GM10847 (cell line): ENCODE data around the gene ATL3.

Source experiments
- POLR2A ChIP-seq: IDR thresholded peaks from 2 replicates; pipeline ENCODE4 v1.6.1; 2011; ENCODE audit not compliant: insufficient read length; ENCODE audit errors: extremely low read depth

ATL3 gene

DNA sequence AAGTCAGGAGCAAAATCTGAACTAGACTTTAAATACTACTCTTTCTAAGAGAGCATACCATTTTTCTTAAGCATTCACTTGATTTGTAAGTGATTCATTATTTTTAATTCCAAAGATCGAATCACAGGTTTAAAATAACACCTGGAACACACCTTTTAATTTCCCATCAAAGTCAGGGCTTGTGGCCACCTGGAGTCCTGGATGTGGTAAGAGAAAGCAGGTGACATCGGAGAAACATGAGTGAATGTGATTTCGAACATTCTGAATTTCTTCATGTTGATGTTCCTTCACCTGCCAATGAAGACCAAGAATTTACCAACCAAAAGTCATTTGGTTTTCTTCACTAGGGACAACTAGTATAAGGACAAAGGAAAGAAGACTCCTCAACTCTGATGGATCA, 28.0 kb downstream of the ATL3 start:
- no peak for TF ChIP-seq POLR2A

DNA sequence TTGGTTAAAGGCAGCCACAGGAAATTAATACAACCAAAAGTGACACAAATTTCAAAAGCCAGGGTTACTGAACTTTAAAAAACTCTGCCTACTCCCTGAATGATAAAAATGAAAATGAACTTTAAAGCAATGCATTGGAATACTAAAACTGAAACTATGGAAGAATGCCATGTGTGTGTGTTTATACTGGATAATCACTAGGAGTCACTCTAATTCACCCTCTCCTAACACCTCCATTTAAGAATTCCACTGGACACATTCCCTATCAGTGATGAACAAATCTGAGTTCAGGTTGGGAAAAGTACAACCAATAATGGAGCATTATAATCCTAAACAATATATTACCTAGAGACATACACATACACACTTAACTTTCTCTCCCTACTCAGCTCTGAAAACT, 29.4 kb downstream of the ATL3 start:
- no peak for TF ChIP-seq POLR2A

DNA sequence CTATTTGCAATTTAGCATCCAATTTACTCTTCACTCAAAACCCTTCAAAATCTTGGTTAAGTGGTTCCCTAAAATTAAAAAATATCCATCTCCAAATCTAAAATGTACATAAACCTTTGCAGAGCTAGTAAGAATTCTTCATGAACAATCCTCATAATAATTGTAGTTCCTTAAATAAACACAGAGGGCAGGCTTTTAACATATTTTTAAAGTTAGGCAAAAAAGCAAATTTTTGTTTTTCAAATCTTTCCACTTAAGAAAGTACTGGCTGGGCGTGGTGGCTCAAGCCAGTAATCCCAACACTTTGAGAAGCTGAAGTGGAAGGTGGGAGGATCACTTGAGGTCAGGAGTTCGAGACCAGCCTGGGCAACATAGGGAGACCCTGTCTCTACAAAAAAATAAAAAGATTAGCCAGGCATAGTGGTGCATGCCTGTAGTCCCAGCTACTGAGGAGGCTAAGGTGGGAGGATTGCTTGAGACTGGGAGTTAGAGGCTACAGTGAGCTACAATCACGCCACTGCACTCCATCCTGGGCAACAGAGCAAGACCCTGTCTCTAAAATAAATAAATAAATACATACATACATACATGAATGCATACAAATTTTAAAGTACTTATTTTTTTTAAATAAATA, 31.9 kb downstream of the ATL3 start:
- TF ChIP-seq POLR2A: no peak

DNA sequence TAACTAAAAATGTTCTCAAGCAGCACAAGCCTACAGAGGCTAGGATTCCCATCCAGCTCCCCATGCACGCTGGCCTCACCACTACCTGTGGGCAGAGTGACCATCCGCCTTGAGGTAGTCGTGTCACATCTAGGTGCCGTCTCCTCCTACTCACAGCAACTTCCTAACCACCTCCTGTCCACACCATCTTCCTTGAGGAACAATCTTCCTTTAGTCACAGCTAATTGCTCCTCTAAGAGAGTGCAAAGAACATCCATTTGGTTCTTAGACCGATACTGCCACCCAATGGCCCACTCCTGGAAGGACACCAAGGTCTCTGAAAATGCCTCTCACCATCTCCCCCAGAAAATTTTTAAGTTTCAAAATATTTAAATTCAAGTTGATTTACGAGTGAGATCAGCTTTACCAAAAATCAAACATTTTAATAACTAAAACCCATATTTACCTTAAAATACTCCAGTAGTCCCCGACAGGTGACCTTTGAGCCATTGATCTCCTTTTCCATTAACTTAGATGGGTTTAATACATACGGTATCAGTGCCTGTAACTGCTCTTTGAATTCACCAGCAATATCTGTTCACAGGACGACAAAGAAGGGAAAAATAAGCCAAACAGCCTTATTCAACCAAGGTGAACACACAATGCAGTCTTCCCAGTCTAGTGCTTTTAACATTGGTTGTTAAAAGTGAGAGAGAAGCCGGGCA, 35.3 kb downstream of the ATL3 start:
- no peak for TF ChIP-seq POLR2A

DNA sequence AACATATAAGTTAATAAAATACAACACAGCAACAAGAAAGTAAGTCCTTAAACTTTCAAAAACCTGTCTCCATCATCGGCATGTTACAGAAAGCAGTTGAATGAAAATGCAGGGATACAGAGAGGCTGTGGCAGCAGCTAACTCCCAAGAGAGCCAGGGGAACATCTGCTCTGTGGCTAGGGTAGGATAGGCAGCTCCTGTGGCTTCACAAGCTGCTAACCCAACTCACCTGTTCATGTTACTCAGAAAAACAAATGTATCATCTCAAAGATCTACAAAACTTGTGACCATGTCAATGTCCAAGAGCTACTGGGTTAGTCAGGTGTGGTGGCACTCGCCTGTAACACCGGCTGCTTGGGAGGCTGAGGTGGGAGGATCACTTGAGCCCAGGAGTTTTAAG, 41.8 kb downstream of the ATL3 start:
- TF ChIP-seq POLR2A: no peak

DNA sequence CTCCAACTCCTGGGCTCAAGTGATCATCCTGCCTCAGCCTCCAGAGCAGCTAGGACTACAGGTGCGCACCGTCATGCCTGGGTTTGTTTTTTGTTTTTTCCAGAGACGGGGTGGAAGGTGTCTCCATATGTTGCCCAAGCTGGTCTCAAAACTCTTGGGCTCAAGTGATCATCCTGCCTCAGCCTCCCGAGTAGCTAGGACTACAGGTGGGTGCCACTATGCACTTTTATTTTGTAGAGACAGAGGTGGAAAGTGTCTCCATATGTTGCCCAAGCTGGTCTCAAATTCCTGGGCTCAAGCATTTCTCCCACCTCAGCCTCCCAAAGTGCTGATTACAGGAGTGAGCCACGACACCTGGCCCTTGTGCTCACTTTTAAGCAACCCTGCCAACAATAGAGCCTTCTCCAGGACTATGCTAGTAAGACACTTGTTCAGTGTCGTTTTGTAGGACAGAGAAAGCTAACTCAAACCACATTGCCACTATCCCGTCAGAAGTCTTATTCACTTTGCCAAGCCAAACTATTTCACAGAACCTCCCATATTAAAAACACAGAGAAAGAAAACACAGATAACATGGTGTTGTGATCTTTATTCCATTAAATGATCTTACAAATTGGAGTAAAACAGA, 47.5 kb downstream of the ATL3 start:
- no peak for TF ChIP-seq POLR2A

DNA sequence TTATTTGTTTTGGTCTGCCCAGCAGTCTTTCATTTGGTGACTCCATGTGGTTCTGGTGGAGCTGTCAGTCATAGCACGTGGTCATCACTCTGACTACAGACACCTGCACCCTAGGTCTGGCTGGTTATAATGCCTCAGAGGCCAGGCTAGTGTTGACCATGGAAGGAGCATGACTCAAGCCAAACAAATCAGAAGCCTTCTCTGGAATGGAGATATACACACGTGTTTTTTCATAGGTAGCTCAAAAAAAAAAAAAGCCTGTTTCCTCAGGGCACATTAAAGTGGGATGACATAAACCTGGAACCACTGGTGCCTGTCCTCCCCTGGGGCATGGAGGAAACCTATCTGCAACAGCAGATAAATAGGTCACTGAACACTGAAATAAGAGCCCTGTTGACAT, 48.9 kb downstream of the ATL3 start:
- TF ChIP-seq POLR2A: no peak

DNA sequence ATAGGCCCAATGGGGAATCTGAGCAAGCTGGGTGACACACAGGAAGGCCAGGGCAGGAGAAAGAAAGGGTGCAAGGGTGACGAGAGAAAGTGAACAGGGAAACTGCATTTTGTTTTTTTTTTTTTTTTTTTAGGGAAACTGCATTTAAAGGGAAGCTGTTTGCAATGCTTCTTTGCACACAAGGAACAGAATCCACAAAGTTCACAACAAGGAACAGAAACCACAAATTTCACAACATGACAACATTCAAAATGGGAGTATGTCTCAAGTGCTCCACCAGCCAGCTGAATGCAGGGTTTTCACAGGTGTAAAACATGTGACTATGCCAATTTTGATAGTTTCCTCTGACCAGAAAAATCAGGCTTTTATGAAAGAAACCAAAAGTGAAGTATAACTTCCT, 50.1 kb downstream of the ATL3 start:
- TF ChIP-seq POLR2A: no peak

DNA sequence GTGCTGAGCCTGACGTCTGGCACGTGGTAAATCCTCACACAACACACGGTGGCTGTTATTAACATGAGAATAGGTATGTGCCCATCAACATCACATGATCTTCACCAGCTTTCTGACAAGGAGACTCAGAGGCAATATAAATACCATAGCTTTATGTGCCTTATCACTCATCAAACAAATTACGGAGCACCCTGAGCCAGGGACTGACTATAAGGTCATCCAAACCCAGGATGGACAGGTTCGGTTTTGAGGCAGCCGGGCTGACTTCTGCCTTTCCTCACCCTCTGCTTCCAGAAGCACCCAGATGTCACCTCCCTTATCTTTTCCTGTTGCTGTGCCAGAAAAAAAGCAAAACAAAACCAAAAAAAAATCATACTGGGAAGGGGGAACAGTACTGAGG, 51.2 kb downstream of the ATL3 start:
- TF ChIP-seq POLR2A: no peak

DNA sequence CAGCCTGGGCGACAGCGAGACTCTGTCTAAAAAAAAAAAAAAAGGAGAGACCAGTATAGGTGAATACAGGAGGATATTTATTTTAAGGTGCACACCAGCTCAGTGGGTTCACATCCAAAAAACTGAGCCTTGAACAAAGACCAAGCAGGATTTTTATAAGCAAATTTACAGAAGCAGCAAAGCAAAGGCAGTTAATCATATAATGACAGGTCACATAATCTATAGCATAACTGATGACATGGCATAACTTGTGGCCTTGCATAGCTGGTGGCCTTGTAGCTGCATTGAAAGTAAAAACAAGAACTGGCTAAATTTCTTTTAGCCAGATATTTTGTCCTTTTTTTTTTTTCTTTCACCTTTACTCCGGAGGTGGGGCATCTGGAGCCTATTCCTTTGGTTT, 54.2 kb downstream of the ATL3 start:
- no peak for TF ChIP-seq POLR2A

DNA sequence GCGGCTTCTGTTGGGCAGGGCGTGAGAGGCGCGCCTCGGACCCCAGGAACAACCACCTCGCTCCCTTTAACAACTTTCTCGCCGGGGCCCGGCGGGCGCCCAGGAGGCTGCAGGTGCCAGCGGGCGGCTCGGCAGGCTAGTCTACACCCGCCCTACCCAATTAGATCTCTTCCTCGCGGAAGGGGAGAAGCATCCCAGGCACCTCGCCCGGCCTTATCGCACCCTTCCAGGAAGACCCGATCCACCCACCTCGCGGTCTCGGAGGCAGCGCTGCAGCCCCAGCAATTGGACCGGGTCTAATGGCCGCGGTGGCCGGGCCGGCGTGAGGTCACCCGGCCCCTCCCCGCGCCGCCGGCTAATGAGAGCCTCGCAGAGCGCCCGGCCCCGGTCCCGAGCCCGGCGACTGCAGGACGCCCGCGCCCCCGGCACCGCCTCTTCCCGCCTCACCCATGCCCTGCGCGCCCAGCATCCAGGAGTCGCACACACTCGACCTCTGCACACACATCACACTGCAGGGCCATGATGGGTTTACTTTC, 57.0 kb downstream of the ATL3 start, which contains the start of gene PLAAT3:
Gene PLAAT3 (minus strand): TSS at position 298 of the 536 bp plus-strand sequence. CDS start 419 bp downstream, outside the sequence.
- no peak for TF ChIP-seq POLR2A

DNA sequence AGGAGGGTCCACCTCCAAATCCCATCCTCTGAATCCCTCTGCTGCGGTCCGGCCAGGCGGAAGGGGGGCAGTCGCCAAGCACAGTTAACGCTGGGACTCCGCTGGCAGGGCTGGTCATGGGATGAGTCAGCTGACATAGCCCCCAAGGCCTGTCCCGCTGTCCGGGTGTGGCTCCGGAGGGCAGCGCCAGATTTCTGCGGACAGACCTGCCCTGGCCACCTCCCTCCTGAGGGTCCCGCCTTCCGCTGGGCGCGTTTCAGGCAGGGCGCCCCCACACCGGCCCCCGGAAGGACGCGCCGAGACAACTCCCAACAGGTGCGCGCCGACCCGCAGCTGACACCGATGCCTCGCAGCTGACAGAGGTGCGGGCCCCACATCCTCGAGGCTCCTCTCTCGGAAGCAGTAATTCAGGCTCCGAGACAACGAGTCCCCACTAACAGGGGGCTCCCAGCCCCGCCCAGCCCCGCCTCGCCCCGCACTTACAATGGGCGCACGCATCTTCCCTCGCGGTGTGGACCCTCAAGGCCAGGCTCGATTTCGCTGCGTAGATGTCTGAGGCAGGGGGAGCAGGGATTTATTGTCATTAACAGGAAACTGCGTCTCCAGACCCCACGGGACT, 57.5 kb downstream of the ATL3 start:
- no peak for TF ChIP-seq POLR2A

DNA sequence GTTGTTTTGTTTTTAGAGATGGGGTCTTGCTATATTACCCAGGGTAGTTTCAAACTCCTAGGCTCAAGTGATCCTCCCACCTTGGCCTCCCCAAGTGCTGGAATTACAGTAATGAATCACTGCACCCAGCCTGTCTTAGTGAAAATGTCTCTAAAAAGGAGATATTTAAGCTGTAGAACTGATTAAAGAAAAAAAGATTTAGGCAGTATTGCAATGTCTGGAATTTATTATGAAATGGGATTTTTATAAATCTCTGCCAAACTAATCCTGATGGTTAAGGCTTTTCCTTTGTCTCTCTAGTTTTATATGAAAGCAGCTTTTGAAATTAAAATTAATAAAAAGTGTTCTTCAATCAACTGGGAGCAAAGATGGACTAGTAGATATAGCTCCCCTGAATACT, 59.0 kb downstream of the ATL3 start:
- TF ChIP-seq POLR2A: no peak

DNA sequence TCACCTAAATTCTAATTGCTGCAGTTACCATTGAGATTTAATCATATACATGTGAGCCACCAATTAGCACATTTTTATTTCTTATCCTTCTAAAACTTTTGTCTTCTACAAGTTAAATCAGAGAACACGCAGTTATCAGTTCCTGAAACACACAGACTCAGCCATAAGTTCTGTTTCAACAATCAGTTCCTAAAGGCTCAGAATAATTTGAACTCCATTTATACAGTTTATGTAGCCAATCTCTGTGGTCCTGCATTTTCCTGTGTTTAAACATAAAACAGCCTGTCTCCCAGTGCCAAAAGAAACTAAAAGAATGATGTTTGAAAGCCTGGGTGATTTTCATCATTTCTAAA, 59.8 kb downstream of the ATL3 start:
- TF ChIP-seq POLR2A: no peak

DNA sequence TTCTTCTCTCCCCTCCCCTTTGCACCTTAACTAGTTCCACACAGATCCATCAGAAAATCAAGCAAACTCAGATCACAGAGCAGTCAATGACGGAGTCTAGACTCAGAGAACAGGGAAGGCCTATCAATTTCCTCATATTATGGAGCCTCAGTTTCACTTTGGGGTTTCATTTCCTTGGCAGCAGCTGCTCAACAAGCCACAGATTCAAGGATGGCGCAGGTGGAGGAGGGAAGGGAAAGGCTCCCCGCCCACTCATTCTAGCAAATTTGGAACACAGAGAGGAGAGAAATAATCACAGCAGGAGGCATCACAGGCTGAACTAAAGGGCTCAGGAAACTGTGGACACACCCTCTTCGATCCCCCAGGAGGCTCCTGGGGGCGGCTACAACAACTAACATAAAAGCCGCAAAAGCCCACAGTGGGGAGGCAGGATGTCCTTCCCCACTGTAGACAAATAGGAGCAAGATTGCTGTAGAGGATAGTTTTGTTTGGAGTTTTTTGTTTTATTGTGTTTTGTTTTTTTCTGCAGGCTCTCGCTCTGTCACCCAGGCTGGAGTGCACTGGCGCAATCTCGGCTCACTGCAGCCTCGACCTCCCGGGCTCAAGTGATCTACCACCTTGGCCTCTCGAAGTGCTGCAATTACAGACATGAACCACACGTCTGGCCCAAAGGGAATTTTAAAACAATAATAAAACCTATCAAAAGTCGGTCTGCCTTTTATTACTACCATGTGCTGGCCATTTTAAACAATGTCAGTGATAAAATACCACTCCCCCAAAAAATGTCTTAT, 60.4 kb downstream of the ATL3 start:
- TF ChIP-seq POLR2A: no peak

DNA sequence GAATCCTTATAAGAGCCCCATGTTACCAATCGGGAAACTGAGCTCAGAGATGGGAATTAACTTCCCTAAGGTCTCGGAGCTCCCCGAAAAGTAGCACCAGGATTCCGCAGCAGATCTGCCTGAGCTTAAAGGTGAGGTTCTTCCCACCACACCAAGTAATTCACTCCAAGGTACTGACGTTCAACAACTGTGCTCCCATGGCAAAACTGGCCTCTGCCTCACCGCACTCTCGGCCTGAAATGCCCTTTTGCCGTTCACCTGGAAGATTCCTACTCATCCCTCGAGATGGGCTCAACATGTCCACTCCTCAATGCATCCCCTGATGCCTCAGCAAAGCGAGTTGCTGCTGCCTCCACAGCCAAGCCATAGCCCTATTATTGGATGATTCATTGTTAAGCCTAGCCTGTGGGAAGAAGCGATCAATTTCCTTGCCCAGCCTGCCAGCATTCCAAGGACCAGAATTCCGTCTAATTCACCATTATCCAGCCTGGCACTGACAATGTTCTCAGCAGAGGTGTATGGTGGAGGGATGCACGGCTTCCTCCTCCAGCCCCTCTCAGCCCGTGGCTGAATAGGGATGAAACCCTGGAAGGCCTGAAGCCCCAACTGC, 61.1 kb downstream of the ATL3 start:
- TF ChIP-seq POLR2A: no peak
